Measurements from ENCODE around the gene GMCL1. TPM values are rescaled to one million over a fixed set of nuclear protein-coding genes. Genes with fewer than 3 reads are reported as not detected.
A peak's percentile ranks its signal among the peaks of the same experiment; 100 is the strongest.

GMCL1 gene
- total and polyA plus RNA-seq, 2 experiments from 2014 or later: 27.0 to 27.3 TPM

DNA sequence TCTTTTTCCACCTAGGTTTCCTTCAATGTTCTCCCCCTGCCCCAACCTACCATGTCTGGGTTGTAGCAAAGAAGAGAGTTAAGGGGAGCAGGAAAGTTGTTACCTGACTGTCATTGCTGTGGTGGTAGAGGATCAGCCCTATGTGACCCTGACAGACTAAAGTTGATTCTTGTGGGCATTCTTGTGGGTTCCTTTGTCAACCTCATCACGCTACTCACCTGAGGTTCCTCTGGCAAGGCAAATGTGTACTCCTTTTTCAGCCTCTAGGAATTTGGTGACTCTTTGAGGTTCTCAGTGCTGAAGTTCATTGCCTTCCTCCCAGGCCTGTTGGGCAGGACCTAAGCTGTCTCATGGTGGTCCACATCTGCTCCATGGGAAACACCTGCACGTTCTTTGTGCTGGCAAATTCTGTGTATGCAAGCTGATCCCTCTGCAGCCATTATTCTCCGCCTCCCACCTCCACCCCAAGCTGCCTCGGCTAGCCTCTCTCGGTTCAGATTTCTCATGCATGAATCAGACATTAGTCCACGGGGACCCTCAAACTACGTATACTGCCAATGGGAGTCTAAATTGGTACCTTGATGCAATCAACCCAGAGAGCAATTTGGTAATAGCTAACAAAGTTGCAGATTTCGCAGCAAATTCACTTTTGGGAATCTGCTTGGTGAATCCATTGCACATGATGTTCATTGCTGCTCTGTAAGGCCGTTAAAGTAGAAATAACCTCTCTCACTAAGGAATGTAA is 1.5 kb upstream of the GMCL1 start:
- peaks cover 17% of the 10 kb centered on the region for H3K4me1 ChIP-seq (ENCODE audit: insufficient read depth)
- ATAC-seq: no peak
- Mint-ChIP-seq H3K36me3 (ENCODE audit: low read depth) (peaks cover 3% of the 10 kb centered on the region; the same call in 2 of the 3 replicates), H3K27ac (peak overlapping the region; percentile 54), H3K9me3 (no peaks in the 10 kb centered on the region), H3K27me3 (ENCODE audit: insufficient read depth, low read depth, poor library complexity) (peaks cover 9% of the 10 kb centered on the region), H3K4me1 (peaks cover 18% of the 10 kb centered on the region), H3K4me3 (peak overlapping the region; percentile 82)
- peaks cover 9% of the 10 kb centered on the region; the same call in 1 of the 2 replicates for H3K36me3 ChIP-seq (ENCODE audit: insufficient read depth)
- peak overlapping the region; percentile 66 for H3K4me3 ChIP-seq
- no peaks in the 10 kb centered on the region for H3K9me2 ChIP-seq (ENCODE audit: insufficient read depth)
- DNase-seq (ENCODE audit: low spot score): no peak
- peaks cover 28% of the 10 kb centered on the region for H3K79me2 ChIP-seq (replicated peaks; ENCODE audit: insufficient read depth)
- H2AFZ ChIP-seq: peak overlapping the region; percentile 76; the same call in 1 of the 2 replicates
- peaks cover 11% of the 10 kb centered on the region for H4K20me1 ChIP-seq (replicated peaks; ENCODE audit: insufficient read depth)
- TF ChIP-seq EZH2phosphoT487 (IDR thresholded peaks at IDR 0.05; ENCODE audit: unreplicated experiment): no peak
- TF ChIP-seq CREB1 (CRISPR knock-in tag; IDR thresholded peaks at IDR 0.05; ENCODE audit: low read depth): no peak
- TF ChIP-seq ZNF462 (CRISPR knock-in tag; IDR thresholded peaks at IDR 0.05): no peak
- TF ChIP-seq, protein P1, sequence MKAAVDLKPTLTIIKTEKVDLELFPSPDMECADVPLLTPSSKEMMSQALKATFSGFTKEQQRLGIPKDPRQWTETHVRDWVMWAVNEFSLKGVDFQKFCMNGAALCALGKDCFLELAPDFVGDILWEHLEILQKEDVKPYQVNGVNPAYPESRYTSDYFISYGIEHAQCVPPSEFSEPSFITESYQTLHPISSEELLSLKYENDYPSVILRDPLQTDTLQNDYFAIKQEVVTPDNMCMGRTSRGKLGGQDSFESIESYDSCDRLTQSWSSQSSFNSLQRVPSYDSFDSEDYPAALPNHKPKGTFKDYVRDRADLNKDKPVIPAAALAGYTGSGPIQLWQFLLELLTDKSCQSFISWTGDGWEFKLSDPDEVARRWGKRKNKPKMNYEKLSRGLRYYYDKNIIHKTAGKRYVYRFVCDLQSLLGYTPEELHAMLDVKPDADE (IDR thresholded peaks at IDR 0.05): no peak
- no peak for TF ChIP-seq JUNB (IDR thresholded peaks at IDR 0.05; ENCODE audit: unreplicated experiment)
- TF ChIP-seq ZNF114 (CRISPR knock-in tag; IDR thresholded peaks at IDR 0.05): no peak
- TF ChIP-seq STAT1 (IDR thresholded peaks at IDR 0.05; ENCODE audit: unreplicated experiment): no peak
- TF ChIP-seq NANOG (IDR thresholded peaks at IDR 0.05; ENCODE audit: borderline replicate concordance): no peak
- no peak for TF ChIP-seq POLR2AphosphoS5 (IDR thresholded peaks at IDR 0.05; ENCODE audit: low read depth)
- no peak for TF ChIP-seq CTCF (conservative IDR thresholded peaks at IDR 0.05; ENCODE audit: low read depth in 2 of 2)
- no peak for TF ChIP-seq EZH2 (IDR thresholded peaks at IDR 0.05; ENCODE audit: low read depth, unreplicated experiment)
- TF ChIP-seq REST (IDR thresholded peaks at IDR 0.05; ENCODE audit: unreplicated experiment): no peak
- TF ChIP-seq ZNF331 (CRISPR knock-in tag; IDR thresholded peaks at IDR 0.05; ENCODE audit: low read depth): no peak
- no peaks in the 10 kb centered on the region for H3K27me3 ChIP-seq (ENCODE audit: insufficient read depth)
- no peaks in the 10 kb centered on the region; the same call in 1 of the 2 replicates for H3F3A ChIP-seq (replicated peaks; ENCODE audit: low read depth)
- peak overlapping the region; percentile 98; the same call in 1 of the 2 replicates for H3K27ac ChIP-seq (ENCODE audit: low read depth)
- peak overlapping the region; percentile 71 for H3K4me2 ChIP-seq

All from GM23338 (cell line).